HepG2 (cell line): ENCODE results near the gene ITGB5. TPM values are rescaled to one million over a fixed set of nuclear protein-coding genes. Genes with fewer than 3 reads are reported as not detected.

Experiments used
- ADNP ChIP-seq: sonication (generic); formaldehyde crosslinking; IDR thresholded peaks from 2 replicates; pipeline ENCODE4 v1.4.0; 2020; ENCODE audit warnings: missing genetic modification reagents
- ELF4 ChIP-seq: sonication (generic); formaldehyde crosslinking; IDR thresholded peaks from 2 replicates; pipeline ENCODE4 v1.5.0; 2020; ENCODE audit warnings: missing genetic modification reagents, mild to moderate bottlenecking, moderate library complexity, borderline replicate concordance
- ELK4 ChIP-seq: sonication (generic); formaldehyde crosslinking; IDR thresholded peaks from 2 replicates; pipeline ENCODE4 v1.9.0; 2021; ENCODE audit warnings: missing genetic modification reagents, borderline replicate concordance
- FOXK1 ChIP-seq: sonication (generic); formaldehyde crosslinking; IDR thresholded peaks from 2 replicates; pipeline ENCODE4 v1.4.0; 2020; ENCODE audit warnings: low read depth, missing genetic modification reagents, borderline replicate concordance
- FOXK2 ChIP-seq: fragments of 450-650 bp; IDR thresholded peaks from 2 replicates; pipeline ENCODE4 v1.6.1; 2016
- GTF3A ChIP-seq: sonication (generic); formaldehyde crosslinking; conservative IDR thresholded peaks from 2 replicates; pipeline ENCODE4 v1.4.0; 2020; ENCODE audit warnings: mild to moderate bottlenecking, missing genetic modification reagents
- ISL2 ChIP-seq: sonication (generic); formaldehyde crosslinking; IDR thresholded peaks from 2 replicates; pipeline ENCODE4 v1.5.0; 2020; ENCODE audit warnings: missing genetic modification reagents
- MYNN ChIP-seq: sonication (generic); formaldehyde crosslinking; IDR thresholded peaks from 2 replicates; pipeline ENCODE4 v1.4.0; 2020; ENCODE audit warnings: mild to moderate bottlenecking, low read depth, missing genetic modification reagents
- NFIB ChIP-seq: sonication (generic); formaldehyde crosslinking; IDR thresholded peaks from 2 replicates; pipeline ENCODE4 v1.9.0; 2021; ENCODE audit warnings: missing genetic modification reagents, mild to moderate bottlenecking, borderline replicate concordance
- PCBP2 ChIP-seq: fragments of 200-400 bp; formaldehyde crosslinking; optimal IDR thresholded peaks from 2 replicates; pipeline ENCODE3; 2018; ENCODE audit warnings: low read length, low read depth; ENCODE audit not compliant: poor library complexity, severe bottlenecking
- TAF1 ChIP-seq: sonication (generic); formaldehyde crosslinking; IDR thresholded peaks from 2 replicates; pipeline ENCODE4 v1.4.0; 2020; ENCODE audit warnings: missing genetic modification reagents
- YEATS4 ChIP-seq: sonication (generic); formaldehyde crosslinking; IDR thresholded peaks from 2 replicates; pipeline ENCODE4 v1.4.0; 2020; ENCODE audit warnings: missing genetic modification reagents, borderline replicate concordance
- ZNF350 ChIP-seq: sonication (generic); formaldehyde crosslinking; IDR thresholded peaks from 2 replicates; pipeline ENCODE4 v1.4.0; 2020; ENCODE audit warnings: mild to moderate bottlenecking, low read depth, missing genetic modification reagents, borderline replicate concordance
- ZNF468 ChIP-seq: sonication (generic); formaldehyde crosslinking; IDR thresholded peaks from 2 replicates; pipeline ENCODE4 v1.8.0; 2022; ENCODE audit warnings: mild to moderate bottlenecking, moderate library complexity, missing genetic modification reagents
- ZNF616 ChIP-seq: sonication (generic); formaldehyde crosslinking; IDR thresholded peaks from 2 replicates; pipeline ENCODE4 v1.5.0; 2020; ENCODE audit warnings: low read depth, mild to moderate bottlenecking, missing genetic modification reagents
- ZNF878 ChIP-seq: sonication (generic); formaldehyde crosslinking; IDR thresholded peaks from 2 replicates; pipeline ENCODE4 v1.8.1; 2023; ENCODE audit warnings: mild to moderate bottlenecking, missing genetic modification reagents, moderate library complexity
- polyA plus RNA-seq, 8 experiments: library from polyadenylated mRNA; depleted of rRNA in 3 of 8; stranded (reverse) in 7 of 8; unstranded in 1 of 8; fragments of >200 nt; fragmentation: Illumina TruSeq in 4 of 8; extraction: Trizol in 4 of 8; gene quantifications; 2 replicates each; pipeline versions ENCODE4 v1.2.1 to v1.2.3, GENCODE V29; 2011 to 2016; ENCODE audit warnings: low read depth in 4 of 8, missing spikeins in 1 of 8, mixed read lengths in 1 of 8; ENCODE audit not compliant: insufficient read depth in 1 of 8
- total RNA-seq, 5 experiments: library from RNA; depleted of rRNA; stranded (reverse); fragments of >200 nt; fragmentation: Illumina TruSeq; extraction: Trizol; gene quantifications; 2 replicates each; pipeline ENCODE4 v1.2.3, GENCODE V29; 2016; ENCODE audit warnings: low read depth in 1 of 5
- TF ChIP-seq, protein P1 (sequence below): sonication (generic); formaldehyde crosslinking; IDR thresholded peaks from 2 replicates; pipeline ENCODE4 v1.5.1; 2020; ENCODE audit warnings: mild to moderate bottlenecking, missing genetic modification reagents, moderate library complexity
- TF ChIP-seq, protein P2 (sequence below): sonication (generic); formaldehyde crosslinking; IDR thresholded peaks from 2 replicates; pipeline ENCODE4 v1.5.1; 2020; ENCODE audit warnings: missing genetic modification reagents, mild to moderate bottlenecking, borderline replicate concordance

ITGB5 gene
- total and polyA plus RNA-seq, 2 of the 13 experiments (the other 11 are each of a cell fraction or from before 2014, with no cell fraction given): 74.1 to 343 TPM

- TF ChIP-seq ELK4 (CRISPR knock-in tag) (no peak), GTF3A (CRISPR knock-in tag) (no peak), YEATS4 (peak; percentile 84), FOXK1 (CRISPR knock-in tag) (peak; percentile 86), ADNP (CRISPR knock-in tag) (no peak), ZNF468 (CRISPR knock-in tag) (0 out of 2 replicates have a peak, but pooled peaks have one; percentile 61), NFIB (CRISPR knock-in tag) (no peak), PCBP2 (peak; percentile 36), TAF1 (CRISPR knock-in tag) (peak; percentile 54; the same call in 1 of the 2 replicates), MYNN (CRISPR knock-in tag) (no peak; the same call in 1 of the 2 replicates), FOXK2 (no peak; the same call in none of the 2 replicates), ELF4 (CRISPR knock-in tag) (no peak), ZNF616 (CRISPR knock-in tag) (no peak), ISL2 (CRISPR knock-in tag) (peak; percentile 91), ZNF878 (no peak), ZNF350 (peak; percentile 82; the same call in 1 of the 2 replicates)
- TF ChIP-seq, protein P1, sequence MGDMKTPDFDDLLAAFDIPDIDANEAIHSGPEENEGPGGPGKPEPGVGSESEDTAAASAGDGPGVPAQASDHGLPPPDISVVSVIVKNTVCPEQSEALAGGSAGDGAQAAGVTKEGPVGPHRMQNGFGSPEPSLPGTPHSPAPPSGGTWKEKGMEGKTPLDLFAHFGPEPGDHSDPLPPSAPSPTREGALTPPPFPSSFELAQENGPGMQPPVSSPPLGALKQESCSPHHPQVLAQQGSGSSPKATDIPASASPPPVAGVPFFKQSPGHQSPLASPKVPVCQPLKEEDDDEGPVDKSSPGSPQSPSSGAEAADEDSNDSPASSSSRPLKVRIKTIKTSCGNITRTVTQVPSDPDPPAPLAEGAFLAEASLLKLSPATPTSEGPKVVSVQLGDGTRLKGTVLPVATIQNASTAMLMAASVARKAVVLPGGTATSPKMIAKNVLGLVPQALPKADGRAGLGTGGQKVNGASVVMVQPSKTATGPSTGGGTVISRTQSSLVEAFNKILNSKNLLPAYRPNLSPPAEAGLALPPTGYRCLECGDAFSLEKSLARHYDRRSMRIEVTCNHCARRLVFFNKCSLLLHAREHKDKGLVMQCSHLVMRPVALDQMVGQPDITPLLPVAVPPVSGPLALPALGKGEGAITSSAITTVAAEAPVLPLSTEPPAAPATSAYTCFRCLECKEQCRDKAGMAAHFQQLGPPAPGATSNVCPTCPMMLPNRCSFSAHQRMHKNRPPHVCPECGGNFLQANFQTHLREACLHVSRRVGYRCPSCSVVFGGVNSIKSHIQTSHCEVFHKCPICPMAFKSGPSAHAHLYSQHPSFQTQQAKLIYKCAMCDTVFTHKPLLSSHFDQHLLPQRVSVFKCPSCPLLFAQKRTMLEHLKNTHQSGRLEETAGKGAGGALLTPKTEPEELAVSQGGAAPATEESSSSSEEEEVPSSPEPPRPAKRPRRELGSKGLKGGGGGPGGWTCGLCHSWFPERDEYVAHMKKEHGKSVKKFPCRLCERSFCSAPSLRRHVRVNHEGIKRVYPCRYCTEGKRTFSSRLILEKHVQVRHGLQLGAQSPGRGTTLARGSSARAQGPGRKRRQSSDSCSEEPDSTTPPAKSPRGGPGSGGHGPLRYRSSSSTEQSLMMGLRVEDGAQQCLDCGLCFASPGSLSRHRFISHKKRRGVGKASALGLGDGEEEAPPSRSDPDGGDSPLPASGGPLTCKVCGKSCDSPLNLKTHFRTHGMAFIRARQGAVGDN: peak; percentile 98
- TF ChIP-seq, protein P2, sequence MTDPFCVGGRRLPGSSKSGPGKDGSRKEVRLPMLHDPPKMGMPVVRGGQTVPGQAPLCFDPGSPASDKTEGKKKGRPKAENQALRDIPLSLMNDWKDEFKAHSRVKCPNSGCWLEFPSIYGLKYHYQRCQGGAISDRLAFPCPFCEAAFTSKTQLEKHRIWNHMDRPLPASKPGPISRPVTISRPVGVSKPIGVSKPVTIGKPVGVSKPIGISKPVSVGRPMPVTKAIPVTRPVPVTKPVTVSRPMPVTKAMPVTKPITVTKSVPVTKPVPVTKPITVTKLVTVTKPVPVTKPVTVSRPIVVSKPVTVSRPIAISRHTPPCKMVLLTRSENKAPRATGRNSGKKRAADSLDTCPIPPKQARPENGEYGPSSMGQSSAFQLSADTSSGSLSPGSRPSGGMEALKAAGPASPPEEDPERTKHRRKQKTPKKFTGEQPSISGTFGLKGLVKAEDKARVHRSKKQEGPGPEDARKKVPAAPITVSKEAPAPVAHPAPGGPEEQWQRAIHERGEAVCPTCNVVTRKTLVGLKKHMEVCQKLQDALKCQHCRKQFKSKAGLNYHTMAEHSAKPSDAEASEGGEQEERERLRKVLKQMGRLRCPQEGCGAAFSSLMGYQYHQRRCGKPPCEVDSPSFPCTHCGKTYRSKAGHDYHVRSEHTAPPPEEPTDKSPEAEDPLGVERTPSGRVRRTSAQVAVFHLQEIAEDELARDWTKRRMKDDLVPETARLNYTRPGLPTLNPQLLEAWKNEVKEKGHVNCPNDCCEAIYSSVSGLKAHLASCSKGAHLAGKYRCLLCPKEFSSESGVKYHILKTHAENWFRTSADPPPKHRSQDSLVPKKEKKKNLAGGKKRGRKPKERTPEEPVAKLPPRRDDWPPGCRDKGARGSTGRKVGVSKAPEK: no peak
Measured at GRCh38 chr3:124834723-124835718, 52.1 kb downstream of the ITGB5 start (continued).
